GM23248 (cell line): ENCODE data around the gene ZNF646.

Experiments
- EZH2 ChIP-seq: fragments of 200-600 bp; sonication (generic); IDR thresholded peaks from 2 replicates; pipeline ENCODE4 v1.6.1; 2018; ENCODE audit warnings: antibody characterized with exemption, mild to moderate bottlenecking; ENCODE audit not compliant: insufficient read depth, poor library complexity, severe bottlenecking
- EZH2phosphoT487 ChIP-seq: fragments of 200-600 bp; sonication (generic); IDR thresholded peaks from 2 replicates; pipeline ENCODE4 v1.6.1; 2018; ENCODE audit warnings: antibody characterized with exemption, moderate library complexity, mild to moderate bottlenecking, low read depth; ENCODE audit not compliant: insufficient read depth

DNA sequence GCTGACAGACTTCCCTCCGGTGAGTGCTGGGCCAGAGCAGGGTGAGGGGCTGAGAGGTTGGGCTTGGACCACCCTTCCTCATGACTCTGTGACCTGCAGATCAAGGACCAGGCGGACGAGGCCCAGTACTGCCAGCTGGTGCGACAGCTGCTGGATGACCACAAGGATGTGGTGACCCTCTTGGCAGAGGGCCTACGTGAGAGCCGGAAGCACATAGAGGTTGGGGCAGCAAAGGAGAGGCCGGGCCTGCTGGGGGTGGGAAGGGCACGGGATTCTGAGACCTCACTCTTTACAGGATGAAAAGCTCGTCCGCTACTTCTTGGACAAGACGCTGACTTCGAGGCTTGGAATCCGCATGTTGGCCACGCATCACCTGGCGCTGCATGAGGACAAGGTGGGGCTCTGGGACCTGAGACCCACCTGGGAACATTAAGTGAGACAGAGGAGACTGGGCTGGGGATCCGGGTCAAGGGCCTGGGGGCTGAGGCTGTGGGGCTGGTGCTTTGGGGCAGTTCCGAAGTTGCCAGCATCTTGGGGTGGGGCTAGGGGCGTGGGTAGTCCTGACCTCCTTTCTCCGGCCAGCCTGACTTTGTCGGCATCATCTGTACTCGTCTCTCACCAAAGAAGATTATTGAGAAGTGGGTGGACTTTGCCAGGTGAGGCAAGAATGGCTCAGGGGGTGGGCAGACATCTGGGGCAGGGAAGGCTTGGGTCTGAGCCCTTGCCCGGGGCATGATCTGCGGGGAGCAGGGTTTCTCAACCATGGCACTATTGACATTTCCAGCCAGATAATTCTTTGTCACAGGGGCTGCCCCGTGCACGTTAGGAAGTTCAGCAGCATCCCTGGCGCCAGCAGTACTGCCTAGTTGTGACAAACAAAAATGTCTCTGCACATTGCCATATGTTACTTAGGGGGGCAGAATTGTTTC is 36.1 kb downstream of the ZNF646 start:
- TF ChIP-seq EZH2phosphoT487 (no peak), EZH2 (no peak)
